Left renal pelvis (tissue), 4 donors: ENCODE measurements around the gene SRPX2. TPM values are rescaled to one million over a fixed set of nuclear protein-coding genes. Genes with fewer than 3 reads are reported as not detected.

Experiments used
- DNase-seq, 4 donors: peaks; one replicate each; pipeline ENCODE4 v3.0.0-alpha.2; 2013; ENCODE audit warnings: low read depth in 4 of 4, low spot score in 3 of 4
- polyA plus RNA-seq, 4 donors: library from polyadenylated mRNA; unstranded; fragments of 120-200 nt; gene quantifications; one replicate each; pipeline ENCODE4 v1.2.1, GENCODE V29; 2013; ENCODE audit not compliant: insufficient read length in 4 of 4

The SRPX2 gene, protein sequence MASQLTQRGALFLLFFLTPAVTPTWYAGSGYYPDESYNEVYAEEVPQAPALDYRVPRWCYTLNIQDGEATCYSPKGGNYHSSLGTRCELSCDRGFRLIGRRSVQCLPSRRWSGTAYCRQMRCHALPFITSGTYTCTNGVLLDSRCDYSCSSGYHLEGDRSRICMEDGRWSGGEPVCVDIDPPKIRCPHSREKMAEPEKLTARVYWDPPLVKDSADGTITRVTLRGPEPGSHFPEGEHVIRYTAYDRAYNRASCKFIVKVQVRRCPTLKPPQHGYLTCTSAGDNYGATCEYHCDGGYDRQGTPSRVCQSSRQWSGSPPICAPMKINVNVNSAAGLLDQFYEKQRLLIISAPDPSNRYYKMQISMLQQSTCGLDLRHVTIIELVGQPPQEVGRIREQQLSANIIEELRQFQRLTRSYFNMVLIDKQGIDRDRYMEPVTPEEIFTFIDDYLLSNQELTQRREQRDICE
- 10 to 100 TPM; 12.7 to 25.5 (median 15.1) TPM for polyA plus RNA-seq

GRCh38 chrX:100643956-100644860 is at the start of gene SRPX2:
TSS of gene SRPX2 (plus strand) at chrX:100644199. CDS start at chrX:100646323, 2,124 bp downstream.
- no peak for DNase-seq

DNA sequence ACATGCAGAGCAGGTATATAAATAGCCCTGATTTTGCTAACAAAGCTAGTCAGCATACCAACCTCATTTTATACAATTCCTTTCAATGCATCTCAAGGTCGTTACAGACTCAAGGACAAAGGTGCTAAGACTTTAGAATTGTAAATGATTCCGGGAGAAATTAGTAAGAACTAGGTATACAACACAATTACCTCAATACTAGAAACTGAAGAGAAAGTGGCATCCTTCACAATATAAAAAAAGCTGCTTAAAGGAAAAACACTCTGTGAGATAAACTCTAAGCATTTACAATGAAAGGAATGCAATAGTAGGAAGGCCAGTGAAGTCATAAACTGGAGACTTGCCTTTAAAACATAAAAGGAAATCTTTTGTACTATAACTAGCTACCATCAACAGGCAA is 47.4 kb upstream of the SRPX2 start:
- no peak for DNase-seq

- DNase-seq: no peak
These were observed 44.5 kb upstream of the SRPX2 start for GRCh38 chrX:100599456-100599855.

- no peak for DNase-seq
These were observed 43.7 kb upstream of the SRPX2 start for GRCh38 chrX:100600340-100600739.

GRCh38 chrX:100600758-100601157 is 43.2 kb upstream of the SRPX2 start:
- no peak for DNase-seq

- no peak for DNase-seq
These were observed 37.2 kb upstream of the SRPX2 start for GRCh38 chrX:100606753-100607152.

- no peak for DNase-seq
These were observed 34.4 kb upstream of the SRPX2 start for GRCh38 chrX:100609591-100609990.

GRCh38 chrX:100611951-100612350 is 32.0 kb upstream of the SRPX2 start:
- DNase-seq: no peak

DNA sequence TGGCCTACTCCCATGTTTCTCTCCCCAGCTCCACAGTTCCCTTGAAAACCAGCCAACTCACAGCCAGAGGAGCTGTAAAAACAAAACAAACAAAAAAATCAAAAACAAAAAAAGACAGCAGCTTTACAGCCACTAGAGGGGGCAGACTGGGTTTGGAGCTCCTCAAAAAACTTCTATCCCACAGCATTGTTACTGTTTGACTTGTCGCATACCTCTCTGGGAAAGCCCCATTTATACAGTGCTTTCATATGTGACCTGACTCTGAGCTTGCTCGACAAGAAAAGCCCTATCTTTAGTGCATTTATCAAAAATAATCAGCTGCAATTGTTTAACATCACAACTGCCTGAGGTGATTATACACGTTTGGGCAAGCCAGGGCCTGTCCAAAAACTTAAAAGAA is 29.0 kb upstream of the SRPX2 start:
- peak in 2 of 4 donors; percentile 14 to 22 for DNase-seq

DNA sequence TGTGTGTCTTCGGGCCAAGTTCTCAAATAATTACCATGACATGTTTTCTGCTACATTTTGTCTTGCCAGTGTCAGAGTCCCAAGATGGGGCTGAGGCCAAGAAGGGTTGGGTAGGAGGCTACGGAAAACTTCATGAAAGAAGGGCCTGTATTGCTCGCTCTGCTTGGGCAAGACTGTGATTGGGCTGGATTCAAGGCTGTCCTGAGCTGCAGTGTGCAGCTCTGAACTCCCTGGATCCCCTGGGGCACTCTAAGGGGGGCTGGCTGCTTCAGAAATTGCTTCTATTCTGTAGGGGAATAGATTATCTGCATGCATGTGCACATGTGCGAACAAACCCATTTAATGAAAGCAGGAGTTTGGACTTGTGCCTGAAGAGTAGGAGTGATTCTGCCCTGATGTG is 21.0 kb upstream of the SRPX2 start:
- DNase-seq: no peak

DNA sequence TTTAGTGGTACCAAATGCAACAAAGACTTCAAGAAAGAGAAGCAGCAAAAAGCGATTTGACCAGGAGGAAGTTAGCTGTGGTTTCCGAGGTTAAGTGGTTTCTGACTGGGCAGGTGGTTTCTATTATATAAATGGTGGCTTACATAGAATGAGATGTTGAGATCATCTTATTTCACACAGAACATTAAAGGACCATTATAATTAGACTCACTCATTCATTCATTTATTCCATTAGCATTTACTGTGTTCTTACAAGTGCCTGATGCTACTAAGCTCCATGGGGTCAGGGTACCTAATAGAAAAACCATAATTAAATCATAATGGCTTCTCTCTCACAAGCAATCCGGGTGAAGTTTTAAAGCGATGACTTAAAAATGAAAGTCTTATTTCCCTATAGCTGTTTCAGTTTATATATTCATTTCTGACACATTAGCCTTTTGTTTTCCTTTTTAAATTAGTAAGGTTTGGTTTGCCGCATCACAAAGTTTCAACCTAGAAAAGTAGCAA is 18.0 kb upstream of the SRPX2 start:
- no peak for DNase-seq

DNA sequence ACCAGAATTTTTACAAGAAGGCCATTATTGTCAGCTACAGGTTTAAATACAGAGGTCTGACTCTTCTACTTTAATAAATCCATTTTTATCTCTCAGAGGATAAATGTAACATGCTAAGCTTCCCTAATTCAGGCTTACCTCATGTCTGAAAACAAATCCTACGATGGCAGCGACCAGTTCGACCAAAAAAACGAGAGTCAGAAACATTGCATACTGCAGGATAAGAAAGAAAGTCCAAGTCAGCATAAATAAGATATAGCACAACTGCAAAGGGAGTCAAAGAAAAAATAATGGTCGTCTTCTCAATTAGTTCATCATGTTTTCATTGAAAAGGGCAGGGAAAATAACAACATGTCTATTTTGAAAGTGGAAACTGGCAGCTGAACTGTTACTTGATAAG is 9.0 kb upstream of the SRPX2 start:
- no peak for DNase-seq

- no peak for DNase-seq
These were observed 8.0 kb upstream of the SRPX2 start for GRCh38 chrX:100635989-100636320.

GRCh38 chrX:100636321-100636991 is 7.5 kb upstream of the SRPX2 start, which contains the start of gene TSPAN6:
TSS of gene TSPAN6 (minus strand) at chrX:100636806. CDS start at chrX:100636694, 112 bp downstream.
- peak in 3 of 4 donors; percentile 77 to 83 (median 78) for DNase-seq

DNA sequence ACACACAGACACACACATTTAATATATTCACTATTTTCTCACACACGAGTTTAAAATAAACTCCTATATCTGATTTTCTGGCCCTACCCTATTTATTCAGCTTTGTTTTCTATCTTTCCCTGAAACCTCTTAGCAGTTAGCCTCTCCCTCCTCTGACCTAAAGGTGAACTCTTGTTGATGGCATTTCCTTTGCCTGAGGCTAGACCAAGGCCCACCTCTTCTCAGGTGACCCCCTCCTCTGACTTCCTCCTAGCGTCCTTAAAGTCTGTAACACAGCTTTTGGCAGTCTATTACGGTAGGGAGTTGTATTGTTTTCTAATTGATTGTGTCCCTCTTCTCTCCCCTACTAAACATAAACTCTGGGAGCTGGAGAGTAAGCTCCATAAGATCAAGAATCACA is 1.7 kb upstream of the SRPX2 start:
- no peak for DNase-seq

DNA sequence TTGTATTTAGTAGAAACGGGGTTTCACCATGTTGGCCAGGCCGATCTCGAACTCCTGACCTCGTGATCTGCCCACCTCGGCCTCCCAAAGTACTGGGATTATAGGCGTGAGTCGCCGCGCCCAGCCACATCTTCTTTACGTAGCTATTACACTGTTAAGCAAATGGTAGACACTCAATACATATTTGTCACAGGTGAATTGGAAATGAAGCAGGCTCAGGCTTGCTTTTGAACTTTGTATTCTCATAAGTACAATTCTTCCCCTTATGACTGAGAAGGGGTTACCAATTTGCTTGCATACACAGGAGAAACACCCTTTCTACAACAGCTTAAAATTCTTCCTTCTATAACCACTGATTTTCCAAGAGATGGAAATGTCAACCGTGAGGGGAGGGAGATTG is 787 bp upstream of the SRPX2 start:
- no peak for DNase-seq

DNA sequence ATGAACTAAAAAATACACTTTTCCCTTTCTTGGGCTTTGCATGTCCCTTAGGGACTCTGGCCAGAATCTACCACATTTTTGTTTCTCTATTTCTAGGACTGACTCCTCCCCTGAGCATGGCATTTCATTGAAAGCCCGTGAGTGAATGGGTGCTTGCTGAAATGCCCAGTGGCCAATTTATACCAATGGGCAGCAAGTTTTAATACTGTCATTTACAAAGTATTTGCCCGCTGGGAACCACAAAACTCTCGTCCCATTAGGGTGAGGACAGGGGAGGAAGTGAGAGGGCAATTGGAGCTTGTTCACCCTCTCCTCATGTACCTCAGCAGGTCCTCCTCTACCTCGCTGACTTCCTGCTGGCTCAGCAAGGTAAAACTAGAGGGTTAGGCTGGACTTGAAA is 1.1 kb downstream of the SRPX2 start:
- DNase-seq: no peak

DNA sequence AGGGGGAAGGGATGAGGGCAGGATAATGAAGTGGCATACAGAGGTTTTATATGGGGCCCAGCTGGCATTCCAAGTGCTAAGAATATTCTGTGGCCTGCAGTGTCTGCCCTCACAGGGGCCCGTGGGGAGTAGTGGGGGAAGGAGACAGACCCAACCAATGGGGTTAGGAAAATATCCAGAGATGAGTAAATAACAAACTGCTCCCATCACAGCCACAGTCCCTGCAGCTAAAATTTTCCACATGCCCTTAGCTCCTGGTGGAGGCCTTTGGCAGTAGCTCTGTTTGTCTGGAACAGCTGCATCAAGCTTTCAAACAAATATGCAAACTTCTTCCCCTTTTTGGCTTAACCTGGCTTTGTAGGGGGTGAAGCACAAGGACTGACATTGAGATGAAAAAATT is 3.1 kb downstream of the SRPX2 start:
- no peak for DNase-seq

GRCh38 chrX:100647739-100648138 is 3.7 kb downstream of the SRPX2 start:
- no peak for DNase-seq
